ENCODE data around the gene ALPI.

Gene ALPI

GRCh38 chr2:232484628-232485347 is 28.8 kb downstream of the ALPI start:
- DNase-seq (ENCODE audit: low read depth in 2 of 2): no peak

GRCh38 chr2:232485348-232485756 is 29.4 kb downstream of the ALPI start:
- no peak for DNase-seq (ENCODE audit: low read depth in 2 of 2)

GRCh38 chr2:232485757-232486557 is 30.0 kb downstream of the ALPI start:
- DNase-seq (ENCODE audit: low read depth in 2 of 2): no peak

GRCh38 chr2:232486558-232487384 is 30.8 kb downstream of the ALPI start:
- DNase-seq (ENCODE audit: low read depth in 2 of 2): no peak

GRCh38 chr2:232487385-232488096 is 31.6 kb downstream of the ALPI start, which contains the start of gene ECEL1:
Gene ECEL1 (minus strand): TSS chr2:232487834. CDS start chr2:232486653, 1,181 bp downstream.
- no peak for DNase-seq (ENCODE audit: low read depth in 2 of 2)

GRCh38 chr2:232488097-232488711 is 32.3 kb downstream of the ALPI start:
- DNase-seq (ENCODE audit: low read depth in 2 of 2): no peak

- no peak for DNase-seq (ENCODE audit: low read depth in 2 of 2)
These were observed 32.9 kb downstream of the ALPI start for GRCh38 chr2:232488721-232489300.

GRCh38 chr2:232489516-232490220 is 33.7 kb downstream of the ALPI start:
- DNase-seq (ENCODE audit: low read depth in 2 of 2): no peak

- no peak for DNase-seq (ENCODE audit: low read depth in 2 of 2)
These were observed 34.5 kb downstream of the ALPI start for GRCh38 chr2:232490221-232491138.

GRCh38 chr2:232491139-232491780 is 35.3 kb downstream of the ALPI start:
- DNase-seq (ENCODE audit: low read depth in 2 of 2): no peak

GRCh38 chr2:232492236-232492848 is 36.4 kb downstream of the ALPI start:
- DNase-seq (ENCODE audit: low read depth in 2 of 2): no peak

- DNase-seq (ENCODE audit: low read depth in 2 of 2): no peak
These were observed 37.2 kb downstream of the ALPI start for GRCh38 chr2:232492963-232493700.

- DNase-seq (ENCODE audit: low read depth in 2 of 2): no peak
These were observed 37.9 kb downstream of the ALPI start for GRCh38 chr2:232493701-232494474.

GRCh38 chr2:232494542-232494941 is 38.6 kb downstream of the ALPI start:
- no peak for DNase-seq (ENCODE audit: low read depth in 2 of 2)

GRCh38 chr2:232495292-232495691 is 39.3 kb downstream of the ALPI start:
- DNase-seq (ENCODE audit: low read depth in 2 of 2): no peak

GRCh38 chr2:232496501-232497270 is 40.7 kb downstream of the ALPI start:
- no peak for DNase-seq (ENCODE audit: low read depth in 2 of 2)
